Spleen (tissue), 11 donors: ENCODE data around the gene RABGGTA. TPM values are rescaled to one million over a fixed set of nuclear protein-coding genes. Genes with fewer than 3 reads are reported as not detected.

ENCODE experiments used
- DNase-seq: peaks from one replicate; pipeline ENCODE4 v3.0.0-alpha.2; 2020
- H3K27ac ChIP-seq, 8 donors: fragments of 200-600 bp; sonication (generic) in 7 of 8; 1 replicate in 4 of 8; 2 replicates in 4 of 8; pipeline versions ENCODE4 v1.5.0 to v1.8.0; 2016 to 2021; ENCODE audit warnings: inconsistent platforms in 4 of 8, mild to moderate bottlenecking in 4 of 8, moderate library complexity in 1 of 8
- H3K27me3 ChIP-seq, 7 donors: fragments of 200-600 bp; sonication (generic) in 6 of 7; replicated peaks in 1 of 7; 1 replicate in 4 of 7; 2 replicates in 3 of 7; pipeline versions ENCODE4 v1.5.0 to v1.8.0; 2016 to 2021; ENCODE audit warnings: inconsistent platforms in 3 of 7, mild to moderate bottlenecking in 1 of 7
- H3K36me3 ChIP-seq, 6 donors: fragments of 200-600 bp; sonication (generic) in 5 of 6; 1 replicate in 4 of 6; 2 replicates in 2 of 6; pipeline versions ENCODE4 v1.5.0 to v1.8.0; 2016 to 2021; ENCODE audit warnings: inconsistent platforms in 2 of 6
- H3K4me1 ChIP-seq, 6 donors: fragments of 200-600 bp; sonication (generic) in 5 of 6; 1 replicate in 3 of 6; 2 replicates in 3 of 6; pipeline versions ENCODE4 v1.5.0 to v1.8.0; 2016 to 2021; ENCODE audit warnings: inconsistent platforms in 3 of 6
- H3K4me3 ChIP-seq, 8 donors: fragments of 200-600 bp; sonication (generic) in 7 of 8; 1 replicate in 4 of 8; 2 replicates in 4 of 8; pipeline versions ENCODE4 v1.5.0 to v1.8.0; 2016 to 2021; ENCODE audit warnings: inconsistent platforms in 4 of 8, mild to moderate bottlenecking in 4 of 8, moderate library complexity in 2 of 8
- H3K9me3 ChIP-seq, 8 donors: fragments of 200-600 bp; sonication (generic) in 7 of 8; 1 replicate in 4 of 8; 2 replicates in 4 of 8; pipeline versions ENCODE4 v1.5.0 to v1.8.0; 2016 to 2021; ENCODE audit warnings: inconsistent platforms in 4 of 8
- POLR2A ChIP-seq, 3 donors: fragments of 450-650 bp; IDR thresholded peaks; one replicate each; pipeline ENCODE4 v1.5.1; 2017; ENCODE audit warnings: antibody characterized with exemption in 3 of 3, mild to moderate bottlenecking in 1 of 3
- POLR2AphosphoS5 ChIP-seq, 3 donors: sonication (generic); formaldehyde crosslinking; IDR thresholded peaks; one replicate each; pipeline ENCODE4 v1.5.1; 2017; ENCODE audit warnings: antibody characterized with exemption in 3 of 3
- WGBS, 5 donors: extraction: QIAGEN DNeasy Blood & Tissue Kit in 3 of 5; methylation state at CpG; one replicate each; pipeline versions ENCODE4 v1.1.5 to v1.1.7; 2013 to 2018; 5-methylcytosine and 5-hydroxymethylcytosine counted together
- intact Hi-C: fragments of 100-400 bp; cut with DNase I; formaldehyde crosslinking; loops from one replicate; pipeline ENCODE4 v1.15.0; 2023; ENCODE audit warnings: low total_unique reads
- polyA plus RNA-seq, 3 donors: library from polyadenylated mRNA; stranded (reverse); fragments of 200-250 nt; gene quantifications; one replicate each; pipeline ENCODE4 v1.2.1, GENCODE V29; 2013
- total RNA-seq, 7 donors: library from RNA; depleted of rRNA in 3 of 7; stranded (reverse); fragments of >200 nt in 3 of 7; fragmentation: NEBNext Ultra II Directional in 4 of 7; extraction: Animal tissue kit (Norgen Biotek cat#: 25700) in 4 of 7; gene quantifications; one replicate each; pipeline versions ENCODE4 v1.1.0 to v1.2.1, GENCODE V29; 2016 to 2021
- TF ChIP-seq, protein P1 (sequence below), 11 experiments: fragments of 200-600 bp in 7 of 11; fragments of 450-650 bp in 4 of 11; sonication (generic) in 4 of 11; IDR thresholded peaks in 8 of 11; conservative IDR thresholded peaks in 3 of 11; 1 replicate in 7 of 11; 2 replicates in 4 of 11; pipeline versions ENCODE4 v1.4.0 to v1.8.0; 2016 to 2021; ENCODE audit warnings: antibody characterized with exemption in 11 of 11, inconsistent platforms in 4 of 11, mild to moderate bottlenecking in 1 of 11
- donor health status: healthy with polysubstance abuse.
- donor health status: DM: no; HTN: no; CAD: no; lungs with moderate emphysema.
- donor health status: DM: no; HTN: no; CAD: no.
- donor health status: Bipolar disorder and iron deficiency.
- donor health status: healthy.
- donor health status: DM: no; HTN: no; CAD: no.
- donor health status: DM: yes; HTN: yes; CAD: no.

RABGGTA gene
- total and polyA plus RNA-seq, 10 donors: 22.5 to 63.0 (median 47.0) TPM

GRCh38 chr14:24233538-24233866, 37.9 kb downstream of the RABGGTA start:
- DNase-seq: no peak
- Histone ChIP-seq H3K27me3 (no peaks in the 10 kb centered on the region), H3K4me1 (peaks cover 28 to 91% (median 55%) of the 10 kb centered on the region in 6 donors), H3K27ac (peak overlapping the region; percentile 89 to 99 (median 94)), H3K9me3 (no peaks in the 10 kb centered on the region), H3K36me3 (peaks cover 0 to 49% (median 38%) of the 10 kb centered on the region in 6 donors), H3K4me3 (peak overlapping the region in 7 of 8 donors; percentile 77 to 96 (median 94))
- intact Hi-C loops: no loop called here
- TF ChIP-seq, protein P1, sequence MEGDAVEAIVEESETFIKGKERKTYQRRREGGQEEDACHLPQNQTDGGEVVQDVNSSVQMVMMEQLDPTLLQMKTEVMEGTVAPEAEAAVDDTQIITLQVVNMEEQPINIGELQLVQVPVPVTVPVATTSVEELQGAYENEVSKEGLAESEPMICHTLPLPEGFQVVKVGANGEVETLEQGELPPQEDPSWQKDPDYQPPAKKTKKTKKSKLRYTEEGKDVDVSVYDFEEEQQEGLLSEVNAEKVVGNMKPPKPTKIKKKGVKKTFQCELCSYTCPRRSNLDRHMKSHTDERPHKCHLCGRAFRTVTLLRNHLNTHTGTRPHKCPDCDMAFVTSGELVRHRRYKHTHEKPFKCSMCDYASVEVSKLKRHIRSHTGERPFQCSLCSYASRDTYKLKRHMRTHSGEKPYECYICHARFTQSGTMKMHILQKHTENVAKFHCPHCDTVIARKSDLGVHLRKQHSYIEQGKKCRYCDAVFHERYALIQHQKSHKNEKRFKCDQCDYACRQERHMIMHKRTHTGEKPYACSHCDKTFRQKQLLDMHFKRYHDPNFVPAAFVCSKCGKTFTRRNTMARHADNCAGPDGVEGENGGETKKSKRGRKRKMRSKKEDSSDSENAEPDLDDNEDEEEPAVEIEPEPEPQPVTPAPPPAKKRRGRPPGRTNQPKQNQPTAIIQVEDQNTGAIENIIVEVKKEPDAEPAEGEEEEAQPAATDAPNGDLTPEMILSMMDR (IDR thresholded peaks at IDR 0.05 in 8 of 11, conservative IDR thresholded peaks at IDR 0.05 in 3 of 11): no peak
- TF ChIP-seq POLR2A (IDR thresholded peaks at IDR 0.05): no peak
- no peak for TF ChIP-seq POLR2AphosphoS5 (IDR thresholded peaks at IDR 0.05)
- WGBS, 5 donors: 61 to 75% (median 67%) methylated on average over 2 of the region's 2 CpGs

- peaks cover 0 to 49% (median 34%) of the 10 kb centered on the region in 6 donors for H3K36me3 ChIP-seq
- WGBS, 5 donors: 3 to 5% (median 4%) methylated on average over 25 to 38 of the region's 38 CpGs
- no peaks in the 10 kb centered on the region for H3K9me3 ChIP-seq
- DNase-seq: peak; percentile 95
- H3K4me3 ChIP-seq: peak within 1 kb of the TSS; percentile 71 to 96 (median 89)
- H3K27ac ChIP-seq: peak within 1 kb of the TSS; percentile 89 to 99 (median 94)
- no peaks in the 10 kb centered on the region for H3K27me3 ChIP-seq
- intact Hi-C loops: no loop called here
- H3K4me1 ChIP-seq: peaks cover 25 to 90% (median 52%) of the 10 kb centered on the region in 6 donors
- TF ChIP-seq POLR2A (IDR thresholded peaks at IDR 0.05): no peak
- TF ChIP-seq POLR2AphosphoS5 (IDR thresholded peaks at IDR 0.05): peak; percentile 3 to 75 (median 70)
- TF ChIP-seq, protein P1 (IDR thresholded peaks at IDR 0.05 in 8 of 11, conservative IDR thresholded peaks at IDR 0.05 in 3 of 11): peak in 1 of 11 experiments; percentile 11
Observed at GRCh38 chr14:24232645-24233537, 38.5 kb downstream of the RABGGTA start, which contains the start of gene GMPR2. Gene GMPR2, plus strand, starts transcription at chr14:24232929. Its CDS starts 325 bp downstream, at chr14:24233254.

GRCh38 chr14:24232121-24232644, 39.2 kb downstream of the RABGGTA start, which contains the start of gene NEDD8:
Gene NEDD8, minus strand, starts transcription at chr14:24232367. Its CDS starts 100 bp downstream, at chr14:24232267.
- 0% methylated on average over 19 to 30 of the region's 30 CpGs for WGBS, 5 donors

More at GRCh38 chr14:24232121-24232644, 39.2 kb downstream of the RABGGTA start, which contains the start of gene NEDD8:
- intact Hi-C loops: no loop called here
- peak within 1 kb of the TSS; percentile 89 to 99 (median 94) for H3K27ac ChIP-seq
- DNase-seq: peak; percentile 91
- peaks cover 25 to 90% (median 47%) of the 10 kb centered on the region in 6 donors for H3K4me1 ChIP-seq
- no peaks in the 10 kb centered on the region for H3K27me3 ChIP-seq
- H3K4me3 ChIP-seq: peak within 1 kb of the TSS; percentile 71 to 96 (median 89)
- H3K9me3 ChIP-seq: no peaks in the 10 kb centered on the region
- TF ChIP-seq POLR2A (IDR thresholded peaks at IDR 0.05): peak in 1 of 3 donors; percentile 35
- TF ChIP-seq POLR2AphosphoS5 (IDR thresholded peaks at IDR 0.05): peak; percentile 80 to 88 (median 87)
- TF ChIP-seq, protein P1 (IDR thresholded peaks at IDR 0.05 in 8 of 11, conservative IDR thresholded peaks at IDR 0.05 in 3 of 11): peak in 2 of 11 experiments; percentile 4 to 32
- peaks cover 0 to 49% (median 29%) of the 10 kb centered on the region in 6 donors for H3K36me3 ChIP-seq
